GM04504 (cell line): ENCODE results near the gene POLR2H.

ENCODE experiments used
- DNase-seq: peaks from one replicate; pipeline ENCODE4 v3.0.0-alpha.2; 2012; ENCODE audit warnings: low read depth

Gene POLR2H

GRCh38 chr3:184361532-184361931 lies at the start of gene POLR2H, which contains the start of gene CLCN2:
TSS of gene POLR2H (plus strand) at chr3:184361710. CDS start at chr3:184363493, 1,783 bp downstream.
TSS of gene CLCN2 (minus strand) at chr3:184361605. CDS start at chr3:184361479, 126 bp downstream.
- DNase-seq = no peak

GRCh38 chr3:184314363-184314699 lies 47.2 kb upstream of the POLR2H start, which contains the start of gene EIF4G1:
TSS of gene EIF4G1 (plus strand) at chr3:184314606. CDS start at chr3:184315797, 1,191 bp downstream.
- peak; percentile 85 for DNase-seq

GRCh38 chr3:184314700-184315542 lies 46.6 kb upstream of the POLR2H start:
- DNase-seq = peak; percentile 73

- no peak for DNase-seq
Measured at GRCh38 chr3:184315543-184315867, 46.0 kb upstream of the POLR2H start.

- DNase-seq = no peak
Measured at GRCh38 chr3:184315871-184316661, 45.4 kb upstream of the POLR2H start.

GRCh38 chr3:184316792-184317191 lies 44.7 kb upstream of the POLR2H start:
- DNase-seq = no peak

- DNase-seq = no peak
Measured at GRCh38 chr3:184317201-184317600, 44.3 kb upstream of the POLR2H start.

- peak; percentile 97 for DNase-seq
Measured at GRCh38 chr3:184320104-184320445, 41.4 kb upstream of the POLR2H start.

- no peak for DNase-seq
Measured at GRCh38 chr3:184321666-184322065, 39.8 kb upstream of the POLR2H start.

GRCh38 chr3:184322731-184323487 lies 38.6 kb upstream of the POLR2H start:
- DNase-seq = no peak

GRCh38 chr3:184323696-184324095 lies 37.8 kb upstream of the POLR2H start:
- DNase-seq = no peak

GRCh38 chr3:184325269-184325668 lies 36.2 kb upstream of the POLR2H start:
- no peak for DNase-seq

- DNase-seq = no peak
Measured at GRCh38 chr3:184325715-184326369, 35.7 kb upstream of the POLR2H start.

GRCh38 chr3:184327171-184327570 lies 34.3 kb upstream of the POLR2H start:
- no peak for DNase-seq

GRCh38 chr3:184328516-184328915 lies 33.0 kb upstream of the POLR2H start:
- DNase-seq = no peak

GRCh38 chr3:184332370-184333090 lies 29.0 kb upstream of the POLR2H start:
- peak; percentile 76 for DNase-seq

GRCh38 chr3:184333190-184333589 lies 28.3 kb upstream of the POLR2H start:
- no peak for DNase-seq

- no peak for DNase-seq
Measured at GRCh38 chr3:184333700-184334099, 27.8 kb upstream of the POLR2H start.

- no peak for DNase-seq
Measured at GRCh38 chr3:184334470-184335158, 26.9 kb upstream of the POLR2H start.

GRCh38 chr3:184335291-184335660 lies 26.2 kb upstream of the POLR2H start:
- no peak for DNase-seq
